GM21381 (cell line): Measurements from ENCODE around the gene HDHD3.

ENCODE experiments used
- ATAC-seq: cut with Tn5 transposase; IDR thresholded peaks from one replicate; pipeline ENCODE4 v1.9.1; 2021; ENCODE audit warnings: mild to moderate bottlenecking, moderate library complexity; ENCODE audit not compliant: unreplicated experiment

Gene HDHD3

GRCh38 chr9:113340011-113340699 lies 36.6 kb downstream of the HDHD3 start, which contains the start of gene WDR31:
Gene WDR31, minus strand, starts transcription at chr9:113340275. Its CDS starts 8,253 bp downstream, at chr9:113332022.
- peak; percentile 99 for ATAC-seq

DNA sequence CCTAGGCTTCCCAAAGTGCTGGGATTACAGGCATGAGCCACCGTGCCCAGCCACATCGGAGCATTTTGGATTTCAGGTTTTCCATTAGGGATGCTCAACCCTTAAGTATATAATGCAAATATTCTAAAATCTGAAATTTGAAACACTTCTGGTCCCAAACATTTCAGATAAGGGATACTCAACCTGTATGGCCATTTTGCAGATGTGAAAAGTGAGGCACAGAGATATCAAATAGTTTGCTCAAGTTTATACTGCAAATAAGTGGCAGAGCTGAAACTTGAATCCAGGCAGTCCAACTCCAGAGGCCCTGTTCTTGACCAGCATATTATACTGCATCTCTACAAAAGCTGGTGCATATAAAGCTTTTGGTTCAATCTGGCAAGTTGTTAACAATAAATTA lies 39.1 kb downstream of the HDHD3 start:
- no peak for ATAC-seq

- no peak for ATAC-seq
Observed at GRCh38 chr9:113331780-113332179, 45.0 kb downstream of the HDHD3 start.

DNA sequence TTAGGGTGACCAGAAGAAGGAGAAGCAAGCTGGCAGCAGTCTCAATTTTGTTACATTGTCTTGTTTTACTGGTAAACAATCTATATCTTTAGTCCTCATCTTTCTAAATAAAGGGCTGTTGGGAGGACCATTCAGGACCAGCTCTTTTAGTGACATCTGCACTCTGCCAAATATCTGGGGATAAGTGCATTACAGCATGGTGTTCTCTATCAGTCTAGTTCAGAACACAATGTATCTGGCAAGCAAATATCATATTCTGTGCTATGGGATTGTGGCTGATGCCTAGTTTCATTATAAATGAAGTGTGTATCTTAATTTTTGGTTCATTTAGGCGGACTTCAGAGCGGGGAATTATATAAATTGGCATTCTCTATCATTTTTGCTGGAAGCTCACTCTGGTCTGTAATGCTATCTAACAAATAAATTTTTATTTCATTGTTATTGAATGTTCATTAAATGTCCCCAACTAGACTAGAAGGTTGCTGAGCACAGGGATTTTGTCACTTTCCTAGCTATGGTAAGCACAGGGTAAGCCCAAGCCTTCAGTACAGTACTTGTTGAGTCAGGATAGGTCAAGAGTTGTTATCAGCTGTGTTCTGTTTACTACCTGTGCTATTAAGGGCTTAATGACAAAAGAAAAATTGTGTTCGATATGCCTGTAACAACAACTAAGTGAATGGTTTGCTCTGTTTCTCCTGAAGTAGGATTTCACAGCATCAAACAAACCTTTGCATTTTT lies 48.6 kb downstream of the HDHD3 start:
- no peak for ATAC-seq

GRCh38 chr9:113326230-113326629 lies 50.6 kb downstream of the HDHD3 start:
- ATAC-seq = no peak
